ACHN (cell line): Measurements from ENCODE around the gene DOCK8.

Source experiments
- DNase-seq: peaks from one replicate; pipeline ENCODE4 v3.0.0-alpha.2; 2015
- in situ Hi-C: cut with HindIII; loops from 2 replicates; pipeline ENCODE4 v1.10.0; 2017; ENCODE audit warnings: low sequenced_read_pairs, low pct_ligation_motif_present, low pct_unique_long_range_greater_than_20kb

DOCK8 gene

GRCh38 chr9:295576-295975 is 80.9 kb downstream of the DOCK8 start:
- DNase-seq = no peak
- in situ Hi-C loops = no loop called here

GRCh38 chr9:296411-296810 is 81.7 kb downstream of the DOCK8 start:
- in situ Hi-C loops = no loop called here
- DNase-seq = no peak

- in situ Hi-C loops = no loop called here
- no peak for DNase-seq
These were observed 82.7 kb downstream of the DOCK8 start for GRCh38 chr9:297104-297972.

GRCh38 chr9:303502-303901 is 88.8 kb downstream of the DOCK8 start:
- no peak for DNase-seq
- in situ Hi-C loops = no loop called here

- DNase-seq = no peak
- in situ Hi-C loops = no loop called here
These were observed 89.4 kb downstream of the DOCK8 start for GRCh38 chr9:304106-304505.

GRCh38 chr9:304519-305185 is 90.0 kb downstream of the DOCK8 start:
- in situ Hi-C loops = no loop called here
- DNase-seq = no peak

- DNase-seq = peak; percentile 4
These were observed 92.2 kb downstream of the DOCK8 start for GRCh38 chr9:306907-307306.

GRCh38 chr9:311841-312240 is 97.2 kb downstream of the DOCK8 start:
- DNase-seq = no peak
- in situ Hi-C loops = no loop called here

More at GRCh38 chr9:306907-307306, 92.2 kb downstream of the DOCK8 start:
- in situ Hi-C loops = no loop called here

- no peak for DNase-seq
- in situ Hi-C loops = no loop called here
These were observed 98.1 kb downstream of the DOCK8 start for GRCh38 chr9:312596-313320.

- in situ Hi-C loops = no loop called here
- DNase-seq = no peak
These were observed 101.8 kb downstream of the DOCK8 start for GRCh38 chr9:316382-316965.

- in situ Hi-C loops = no loop called here
- no peak for DNase-seq
These were observed 104.0 kb downstream of the DOCK8 start for GRCh38 chr9:318646-319045.

- in situ Hi-C loops = no loop called here
- DNase-seq = no peak
These were observed 110.3 kb downstream of the DOCK8 start for GRCh38 chr9:324971-325370.

- in situ Hi-C loops = no loop called here
- no peak for DNase-seq
These were observed 112.0 kb downstream of the DOCK8 start for GRCh38 chr9:326667-327066.

- in situ Hi-C loops = no loop called here
These were observed 113.8 kb downstream of the DOCK8 start for GRCh38 chr9:328453-328852.

GRCh38 chr9:331197-331596 is 116.5 kb downstream of the DOCK8 start:
- in situ Hi-C loops = no loop called here
- DNase-seq = no peak

More at GRCh38 chr9:328453-328852, 113.8 kb downstream of the DOCK8 start:
- no peak for DNase-seq

- in situ Hi-C loops = no loop called here
These were observed 120.7 kb downstream of the DOCK8 start for GRCh38 chr9:335373-335772.

GRCh38 chr9:336039-336438 is 121.4 kb downstream of the DOCK8 start:
- no peak for DNase-seq
- in situ Hi-C loops = no loop called here

More at GRCh38 chr9:335373-335772, 120.7 kb downstream of the DOCK8 start:
- DNase-seq = no peak

GRCh38 chr9:338602-339001 is 123.9 kb downstream of the DOCK8 start:
- no peak for DNase-seq

More at GRCh38 chr9:338602-339001, 123.9 kb downstream of the DOCK8 start:
- in situ Hi-C loops = no loop called here
